Measurements from ENCODE around the gene PACRGL. TPM values are rescaled to one million over a fixed set of nuclear protein-coding genes. Genes with fewer than 3 reads are reported as not detected.

The PACRGL gene
- total and polyA plus RNA-seq, 2 of the 4 experiments (the other 2 are of a cell fraction) = 7.4 to 13.1 TPM

- Histone ChIP-seq H2BK15ac (ENCODE audit: low read depth, low read length) (no peak overlapping the region), H3K4ac (ENCODE audit: low read depth, low read length) (no peak overlapping the region), H4K91ac (ENCODE audit: insufficient read depth, low read depth, low read length) (no peak overlapping the region), H3K27ac (ENCODE audit: insufficient read depth, low read length) (no peak overlapping the region), H3K23ac (ENCODE audit: low read depth, low read length) (no peak overlapping the region), H3K79me1 (ENCODE audit: low read depth in 1 of 2, low read length in 2 of 2) (no peaks in the 10 kb centered on the region), H2AK5ac (ENCODE audit: low read depth, low read length) (no peak overlapping the region), H4K20me1 (ENCODE audit: insufficient read depth, low read length) (no peaks in the 10 kb centered on the region), H3K4me1 (ENCODE audit: control insufficient read depth, insufficient read depth, low read length) (no peaks in the 10 kb centered on the region), H2BK5ac (ENCODE audit: low read depth, low read length, poor library complexity, severe bottlenecking) (no peak overlapping the region), H3K9me3 (ENCODE audit: control insufficient read depth, insufficient read depth, low read length) (no peaks in the 10 kb centered on the region), H2AFZ (replicated peaks; ENCODE audit: low read length, poor library complexity) (peak overlapping the region; percentile 73), H3K36me3 (ENCODE audit: control insufficient read depth, insufficient read depth, low read length) (no peaks in the 10 kb centered on the region), H2AK9ac (replicated peaks; ENCODE audit: low read depth, low read length, poor library complexity) (no peak overlapping the region), H3K9ac (ENCODE audit: low read depth, low read length) (no peak overlapping the region), H3K27me3 (ENCODE audit: control insufficient read depth, insufficient read depth, low read length) (no peaks in the 10 kb centered on the region), H4K5ac (ENCODE audit: low read depth, low read length) (no peak overlapping the region), H3K18ac (ENCODE audit: low read depth, low read length) (no peak overlapping the region), H3K14ac (replicated peaks; ENCODE audit: low read depth, low read length) (no peak overlapping the region), H3K9me1 (ENCODE audit: insufficient read depth, low read length) (no peaks in the 10 kb centered on the region), H2BK120ac (ENCODE audit: low read depth, low read length) (no peak overlapping the region), H2BK20ac (ENCODE audit: low read depth, low read length) (no peak overlapping the region), H3K4me3 (ENCODE audit: insufficient read depth, low read depth, low read length) (no peak overlapping the region), H3K56ac (ENCODE audit: extremely low read depth, insufficient read depth, low read length) (no peak overlapping the region), H4K8ac (ENCODE audit: low read depth in 2 of 2, low read length in 2 of 2) (no peak overlapping the region), H3K4me2 (ENCODE audit: low read depth, low read length) (no peak overlapping the region; the same call in 1 of the 2 replicates)
- TF ChIP-seq MAFK (IDR thresholded peaks at IDR 0.05; ENCODE audit: low read depth, low read length) (no peak), RAD21 (IDR thresholded peaks at IDR 0.05; ENCODE audit: low read length) (peak; percentile 66), MXI1 (IDR thresholded peaks at IDR 0.05; ENCODE audit: borderline replicate concordance, low read depth, low read length) (no peak), SMC3 (IDR thresholded peaks at IDR 0.05; ENCODE audit: low read depth, low read length) (peak; percentile 57)
- TF ChIP-seq, protein P1, sequence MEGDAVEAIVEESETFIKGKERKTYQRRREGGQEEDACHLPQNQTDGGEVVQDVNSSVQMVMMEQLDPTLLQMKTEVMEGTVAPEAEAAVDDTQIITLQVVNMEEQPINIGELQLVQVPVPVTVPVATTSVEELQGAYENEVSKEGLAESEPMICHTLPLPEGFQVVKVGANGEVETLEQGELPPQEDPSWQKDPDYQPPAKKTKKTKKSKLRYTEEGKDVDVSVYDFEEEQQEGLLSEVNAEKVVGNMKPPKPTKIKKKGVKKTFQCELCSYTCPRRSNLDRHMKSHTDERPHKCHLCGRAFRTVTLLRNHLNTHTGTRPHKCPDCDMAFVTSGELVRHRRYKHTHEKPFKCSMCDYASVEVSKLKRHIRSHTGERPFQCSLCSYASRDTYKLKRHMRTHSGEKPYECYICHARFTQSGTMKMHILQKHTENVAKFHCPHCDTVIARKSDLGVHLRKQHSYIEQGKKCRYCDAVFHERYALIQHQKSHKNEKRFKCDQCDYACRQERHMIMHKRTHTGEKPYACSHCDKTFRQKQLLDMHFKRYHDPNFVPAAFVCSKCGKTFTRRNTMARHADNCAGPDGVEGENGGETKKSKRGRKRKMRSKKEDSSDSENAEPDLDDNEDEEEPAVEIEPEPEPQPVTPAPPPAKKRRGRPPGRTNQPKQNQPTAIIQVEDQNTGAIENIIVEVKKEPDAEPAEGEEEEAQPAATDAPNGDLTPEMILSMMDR (conservative IDR thresholded peaks at IDR 0.05; ENCODE audit: low read depth, low read length) = peak; percentile 72
- no TSS peak for BruUV-seq (replicated peaks)
- in situ Hi-C loops (cut with MboI; ENCODE audit: low sequenced_read_pairs) = loop anchor here (10.0 kb wide), 1 partner anchor 1001 kb away; no protein-coding TSS in a partner anchor
- ATAC-seq (ENCODE audit: low read depth) = peak; percentile 96
- intact Hi-C loops (cut with micrococcal nuclease) = loop anchor here (1.0 kb wide), 2 partner anchors 696 to 995 kb away; no protein-coding TSS in a partner anchor
- dilution Hi-C loops (cut with HindIII; ENCODE audit: low sequenced_read_pairs, unreplicated experiment) = no loop called here
- POLR2A ChIA-PET (ENCODE audit: unreplicated experiment) = no interaction called here
- DNase-seq = peak; percentile 54
- 30% methylated on average over 6 of the region's 14 CpGs; no CpG with 5 or more reads in 1 of the 2 experiments for WGBS, 2 experiments (ENCODE audit: extremely low coverage in 2 of 2, insufficient read length in 1 of 2)
- CTCF ChIA-PET = interaction anchor here (0.7 to 1.7 kb wide), 12 partner anchors 9 to 1616 kb away, joined by 3 to 13 read pairs (median 4); no protein-coding TSS in a partner anchor
Observed at GRCh38 chr4:20773144-20773997, 73.1 kb downstream of the PACRGL start.

Measured in IMR-90 (cell line).